HG03175 (cell line): ENCODE data around the gene GBE1.
A peak's percentile ranks its signal among the peaks of the same experiment; 100 is the strongest.
"Not testable (repeated sequence)": the region's sequence is repeated elsewhere in the genome, so short reads cannot be mapped to it uniquely, and the experiment has no call there.

Source experiments
- ATAC-seq: cut with Tn5 transposase; IDR thresholded peaks from one replicate; pipeline ENCODE4 v1.9.1; 2021; ENCODE audit warnings: mild to moderate bottlenecking, moderate library complexity; ENCODE audit not compliant: unreplicated experiment

Gene GBE1

DNA sequence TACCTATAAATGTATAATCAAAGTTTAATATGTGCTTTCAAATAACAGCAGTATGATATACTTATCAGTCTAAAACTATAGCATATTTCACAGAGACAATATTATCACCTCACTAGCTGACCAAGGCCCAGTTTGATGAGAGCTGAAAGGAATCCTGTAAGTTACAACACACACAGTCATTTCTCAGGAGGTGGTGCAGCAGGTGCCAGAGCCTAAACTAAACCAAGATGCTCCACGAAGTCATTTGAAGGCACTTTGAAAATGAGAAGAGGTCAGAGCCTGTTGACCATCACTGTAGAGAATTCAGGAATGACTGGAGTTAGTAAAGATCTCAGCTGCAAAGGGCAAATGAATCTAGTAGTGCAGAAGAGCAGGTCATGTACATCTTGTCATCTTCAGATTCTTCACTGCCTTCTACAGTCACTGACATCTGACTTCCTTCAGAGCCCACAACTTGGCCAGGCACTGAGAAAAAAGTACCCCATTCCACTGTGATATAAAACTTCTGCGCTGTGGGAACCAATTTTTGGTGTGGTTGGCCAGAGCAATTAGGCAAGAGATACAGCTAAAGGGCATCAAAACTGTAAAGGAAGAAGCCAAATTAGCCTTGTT lies 7.9 kb downstream of the GBE1 start:
- peak; percentile 46 for ATAC-seq

DNA sequence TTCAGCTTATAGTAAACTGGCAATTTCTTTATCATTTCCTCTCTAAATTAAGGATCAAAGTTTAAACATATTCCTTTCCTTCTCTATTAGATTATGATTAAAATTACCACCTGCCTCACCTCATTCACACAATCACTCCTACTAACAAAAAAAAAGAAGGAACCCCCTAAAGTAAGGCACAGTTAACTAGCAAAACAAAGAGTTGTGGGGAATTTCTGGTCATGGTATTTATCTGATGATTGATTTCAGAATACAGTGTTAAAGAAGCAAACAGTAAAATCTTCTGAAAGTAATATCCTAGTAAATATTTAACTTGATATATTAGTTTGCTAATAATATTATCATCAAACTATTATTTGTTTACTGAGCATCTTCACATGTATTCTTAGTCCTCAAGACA lies 8.8 kb downstream of the GBE1 start:
- ATAC-seq: no peak

DNA sequence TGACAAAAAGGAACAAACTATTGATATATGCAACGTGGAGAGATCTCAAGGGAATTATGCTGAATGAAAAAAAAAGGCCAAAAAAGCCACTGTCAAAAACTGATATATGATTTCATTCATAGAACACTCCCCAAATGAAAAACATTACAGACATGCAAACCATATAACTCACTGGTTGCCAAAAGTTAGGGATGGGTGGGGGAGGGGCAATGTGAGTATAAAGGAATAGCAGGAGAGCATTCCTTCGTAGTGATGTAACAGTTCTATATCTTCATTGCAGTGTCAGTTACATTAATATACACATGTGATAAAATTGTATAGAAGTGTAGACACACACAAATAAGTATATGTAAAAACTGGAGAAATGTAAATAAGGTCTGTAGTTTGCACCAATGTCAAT lies 12.2 kb downstream of the GBE1 start:
- no peak for ATAC-seq

DNA sequence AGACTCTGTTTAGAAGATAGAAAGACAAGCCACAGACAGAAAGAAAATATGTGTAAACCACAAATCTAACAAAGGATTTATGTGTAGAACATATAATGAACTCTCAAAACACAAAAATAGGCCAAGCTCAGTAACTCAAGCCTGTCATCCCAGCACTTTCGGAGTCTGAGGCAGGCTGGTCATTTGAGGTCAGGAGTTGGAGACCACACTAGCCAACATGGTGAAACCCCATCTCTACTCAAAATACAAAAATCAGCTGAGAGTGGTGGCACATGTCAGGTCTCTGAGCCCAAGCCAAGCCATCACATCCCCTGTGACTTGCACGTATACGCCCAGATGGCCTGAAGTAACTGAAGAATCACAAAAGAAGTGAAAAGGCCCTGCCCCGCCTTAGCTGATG lies 14.2 kb downstream of the GBE1 start:
- ATAC-seq: not testable (repeated sequence)

DNA sequence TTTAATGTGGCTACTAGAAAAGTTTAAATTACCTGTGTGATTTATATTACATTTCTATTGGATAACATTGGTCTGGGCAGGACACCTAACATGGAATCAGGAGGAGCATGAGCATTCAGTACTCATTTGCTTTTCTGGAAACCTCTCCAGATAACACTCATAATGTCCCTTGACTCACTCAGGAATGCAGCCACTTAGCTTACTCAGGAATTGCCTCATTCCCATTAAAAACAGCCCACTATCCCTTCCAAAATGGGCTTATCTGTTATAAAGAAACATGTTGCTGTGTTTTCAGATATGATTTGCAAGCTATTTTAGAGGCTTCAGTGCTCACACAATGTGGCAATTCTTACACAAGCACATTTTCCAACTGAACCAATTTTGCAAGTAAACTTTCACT lies 17.1 kb downstream of the GBE1 start:
- no peak for ATAC-seq

DNA sequence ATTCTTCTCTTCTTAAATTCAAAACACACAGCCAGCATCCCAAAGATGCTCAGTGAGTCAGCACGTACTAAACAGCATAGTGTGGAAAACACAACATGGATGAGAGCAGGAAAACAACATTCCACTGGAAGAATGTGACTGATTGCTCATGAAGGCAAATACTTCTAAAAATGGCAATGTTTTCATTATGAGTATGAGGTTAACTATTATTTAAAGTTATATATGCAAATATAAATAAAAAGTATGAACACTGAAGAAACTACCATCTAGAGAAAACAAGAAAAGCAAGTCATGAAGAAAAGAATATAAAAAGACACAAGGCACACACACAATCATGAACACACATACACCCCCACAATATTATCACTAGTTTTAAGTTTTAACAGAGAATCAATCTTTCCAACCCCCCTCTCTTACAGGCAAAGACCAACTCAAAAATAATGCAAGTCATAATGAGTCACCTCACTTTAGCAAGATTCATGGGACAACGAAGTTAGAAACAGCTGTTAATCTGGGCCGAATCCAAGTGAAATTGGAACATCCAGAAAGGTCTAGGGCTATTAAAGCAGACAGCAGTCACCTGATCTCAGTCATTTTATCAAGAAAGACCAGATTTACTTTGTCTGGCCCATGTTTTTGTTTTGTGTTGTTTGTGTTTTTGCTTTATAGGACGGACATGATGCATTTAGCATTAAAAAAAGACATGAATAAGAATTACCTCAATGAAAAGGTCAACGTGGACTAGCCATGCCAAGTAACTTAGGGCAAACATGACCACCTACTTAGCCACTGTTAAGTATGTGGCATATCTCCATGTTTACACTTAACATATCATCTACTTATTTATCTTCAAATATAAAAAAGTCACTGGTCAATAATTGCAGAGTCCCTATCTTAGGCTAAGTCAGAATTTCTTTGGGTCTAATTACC lies 18.1 kb downstream of the GBE1 start:
- no peak for ATAC-seq

DNA sequence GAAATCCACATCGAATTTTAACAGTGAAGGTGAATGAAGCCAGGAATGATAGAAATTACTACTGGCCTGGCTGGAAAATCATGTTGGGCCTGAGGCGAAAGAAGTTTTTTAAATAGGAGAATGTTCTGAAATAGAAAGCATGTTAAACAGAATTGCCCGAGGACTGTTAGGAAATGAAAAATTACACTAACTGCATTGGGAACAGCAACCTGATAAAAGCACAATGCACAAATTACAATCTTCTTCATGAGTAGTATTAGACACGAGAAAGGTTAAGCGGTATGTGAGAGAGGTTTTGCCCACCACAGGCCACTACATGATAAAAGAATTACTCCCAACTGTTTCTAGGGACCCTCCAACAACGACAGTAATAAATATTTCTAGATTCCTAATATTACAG lies 18.9 kb downstream of the GBE1 start:
- ATAC-seq: no peak

DNA sequence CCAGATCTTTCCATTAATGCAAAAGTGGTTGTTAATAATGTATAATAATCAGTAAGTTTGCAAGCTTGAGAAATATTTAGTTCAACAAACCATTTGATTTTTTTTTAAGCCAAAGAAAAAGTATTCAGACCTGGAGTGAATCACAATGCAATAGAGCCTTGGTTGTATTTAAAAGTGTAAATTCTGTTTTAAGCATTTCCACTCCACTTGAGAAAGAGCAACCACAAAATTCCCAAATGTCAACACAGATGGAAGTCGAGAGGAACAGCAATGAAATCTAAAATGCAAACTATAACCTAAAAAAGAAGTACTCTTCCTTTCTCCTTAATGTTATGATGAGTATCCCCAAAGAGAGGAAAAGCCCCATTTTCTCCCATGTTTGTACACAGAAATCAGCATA lies 20.2 kb downstream of the GBE1 start:
- ATAC-seq: no peak

DNA sequence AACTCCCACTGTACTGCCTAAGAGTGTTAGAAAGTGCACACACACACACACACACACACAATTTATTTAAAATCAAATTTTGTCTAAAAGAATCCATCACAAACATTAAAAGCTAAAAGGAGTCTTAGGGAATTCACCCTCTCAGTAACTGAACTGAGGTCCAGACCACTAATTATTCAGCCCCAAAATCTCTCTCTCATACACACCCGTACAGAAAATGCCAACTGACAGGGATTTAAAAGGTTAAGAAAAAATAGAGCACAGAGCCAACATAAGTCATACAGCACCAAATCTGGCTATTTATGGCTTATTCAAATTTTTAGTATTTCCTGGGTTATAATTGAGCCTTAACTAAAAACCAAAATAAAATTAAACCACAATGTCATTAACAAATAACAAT lies 20.7 kb downstream of the GBE1 start:
- ATAC-seq: no peak

DNA sequence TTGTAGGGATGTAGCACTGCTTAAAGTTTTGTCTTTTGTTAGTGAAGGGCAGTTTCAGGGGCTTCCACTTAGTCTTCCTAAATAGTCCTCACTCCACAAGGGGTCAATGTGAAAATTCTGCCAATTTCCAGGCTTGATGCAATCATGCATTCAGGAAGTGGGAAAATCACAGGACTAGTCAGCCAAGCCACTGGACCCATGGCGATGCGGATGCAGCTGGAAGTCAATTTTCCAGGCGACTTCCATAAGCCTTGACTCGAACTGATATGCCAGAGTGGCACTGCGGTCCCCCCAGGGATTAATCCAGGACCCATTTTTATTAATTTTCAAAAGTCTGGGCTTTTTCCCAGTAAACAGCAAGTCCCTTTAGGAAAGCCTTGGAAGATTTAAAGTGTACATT lies 26.1 kb downstream of the GBE1 start:
- ATAC-seq: no peak

DNA sequence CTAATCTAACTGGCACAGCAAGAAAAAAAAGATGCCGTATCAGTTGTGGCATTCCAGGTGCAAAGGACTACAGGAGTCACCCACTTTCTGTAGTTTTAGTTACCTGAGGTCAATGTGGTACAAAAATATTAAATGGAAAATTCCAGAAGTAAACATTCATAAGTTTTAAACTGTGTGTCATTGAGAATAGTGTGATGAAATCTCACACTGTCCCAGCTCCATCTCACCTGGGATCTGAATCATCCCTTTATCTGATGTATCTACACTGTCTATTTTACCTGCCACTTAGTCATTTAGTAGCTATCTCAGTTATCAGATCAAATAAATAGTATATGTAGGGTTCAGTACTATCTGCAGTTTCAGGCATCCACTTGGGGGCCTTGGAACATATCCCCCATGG lies 26.7 kb downstream of the GBE1 start:
- no peak for ATAC-seq

DNA sequence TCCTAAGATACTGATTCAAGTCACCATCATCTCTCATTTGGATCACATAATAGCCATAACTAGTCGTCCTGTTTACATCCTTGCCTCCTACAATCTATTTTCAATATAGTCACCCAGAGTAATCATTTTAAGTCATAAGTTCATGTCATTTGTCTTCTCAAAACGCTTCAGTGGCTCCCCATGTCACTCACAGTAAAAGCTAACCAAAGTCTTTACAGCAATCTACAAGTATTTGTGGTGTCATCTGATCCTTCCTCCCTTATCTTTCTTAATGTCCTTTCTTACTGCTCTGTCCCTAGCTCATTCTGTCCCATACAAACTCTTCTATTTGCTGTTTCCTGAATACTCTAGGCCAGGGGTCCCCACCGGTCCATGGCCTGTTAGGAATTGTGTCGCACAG lies 28.8 kb downstream of the GBE1 start:
- ATAC-seq: no peak

DNA sequence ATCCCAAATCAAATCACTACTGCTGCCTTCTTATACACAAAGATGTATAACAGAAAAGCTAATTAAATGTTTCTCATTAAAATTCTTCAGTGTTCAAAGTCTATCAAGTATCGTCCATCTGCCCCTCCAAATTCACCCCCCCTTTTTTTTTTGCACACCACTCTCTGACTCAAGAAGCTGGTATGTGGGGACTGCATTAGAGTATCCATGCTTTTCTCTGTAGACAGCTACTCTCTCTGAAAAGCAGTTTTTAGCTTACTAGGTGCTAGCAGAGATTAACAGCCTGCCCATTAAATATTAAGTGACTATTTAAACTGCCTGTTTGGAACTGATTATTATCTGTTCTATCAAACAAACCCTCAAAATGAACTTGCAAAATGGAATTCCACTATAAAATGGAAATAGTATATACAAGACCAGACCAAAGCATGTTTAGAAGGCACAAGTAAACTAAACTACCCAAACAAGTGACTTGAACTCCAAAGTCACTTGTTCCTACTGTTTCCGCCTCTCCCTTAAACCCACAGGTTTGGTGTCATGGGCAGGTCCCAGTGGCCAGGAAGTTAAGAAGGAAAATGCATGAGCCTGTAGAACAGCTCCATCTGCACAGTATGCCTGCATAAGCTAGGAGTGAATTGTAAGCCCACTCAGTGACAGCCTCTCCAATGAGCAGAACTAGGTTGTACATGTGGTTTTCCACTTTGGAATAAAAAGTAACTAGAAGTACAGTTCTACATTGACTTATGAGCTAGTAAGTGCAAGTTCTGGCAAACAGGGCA lies 32.5 kb downstream of the GBE1 start:
- no peak for ATAC-seq

DNA sequence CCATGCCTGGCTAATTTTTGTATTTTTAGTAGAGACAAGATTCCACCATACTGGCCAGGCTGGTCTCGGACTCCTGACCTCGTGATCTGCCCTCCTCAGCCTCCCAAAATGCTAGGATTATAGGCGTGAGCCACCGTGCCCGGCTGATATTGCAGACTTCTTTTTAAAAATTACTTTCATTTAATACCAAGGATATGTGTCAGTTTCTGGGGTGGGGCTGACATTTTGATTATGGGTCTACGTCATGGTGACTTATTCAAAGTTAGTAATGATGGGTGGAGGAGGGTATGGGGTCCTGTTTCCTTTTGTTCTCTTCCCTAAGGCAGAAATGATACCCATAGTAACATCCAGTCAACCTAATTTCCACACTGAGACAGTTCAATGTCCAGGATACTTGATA lies 34.7 kb downstream of the GBE1 start:
- ATAC-seq: no peak

DNA sequence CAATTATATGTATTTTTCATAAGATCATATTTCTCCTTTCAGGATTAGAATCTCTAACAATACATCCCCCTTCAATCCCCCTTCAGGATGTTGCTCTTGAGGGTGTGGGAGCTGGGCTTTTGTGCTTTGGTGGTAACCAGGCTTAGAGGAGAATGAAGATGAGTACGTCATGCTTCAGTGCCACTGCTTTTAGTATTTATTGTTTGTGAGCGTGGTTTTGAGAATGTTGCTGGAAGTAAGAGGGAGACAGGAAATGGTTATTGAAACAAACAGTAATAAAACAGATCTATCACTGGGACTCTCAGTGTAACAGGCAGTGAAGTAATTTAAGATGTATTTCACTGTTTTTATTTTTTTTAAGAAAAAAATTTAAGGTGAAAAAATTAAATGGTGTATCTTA lies 35.3 kb downstream of the GBE1 start:
- no peak for ATAC-seq

DNA sequence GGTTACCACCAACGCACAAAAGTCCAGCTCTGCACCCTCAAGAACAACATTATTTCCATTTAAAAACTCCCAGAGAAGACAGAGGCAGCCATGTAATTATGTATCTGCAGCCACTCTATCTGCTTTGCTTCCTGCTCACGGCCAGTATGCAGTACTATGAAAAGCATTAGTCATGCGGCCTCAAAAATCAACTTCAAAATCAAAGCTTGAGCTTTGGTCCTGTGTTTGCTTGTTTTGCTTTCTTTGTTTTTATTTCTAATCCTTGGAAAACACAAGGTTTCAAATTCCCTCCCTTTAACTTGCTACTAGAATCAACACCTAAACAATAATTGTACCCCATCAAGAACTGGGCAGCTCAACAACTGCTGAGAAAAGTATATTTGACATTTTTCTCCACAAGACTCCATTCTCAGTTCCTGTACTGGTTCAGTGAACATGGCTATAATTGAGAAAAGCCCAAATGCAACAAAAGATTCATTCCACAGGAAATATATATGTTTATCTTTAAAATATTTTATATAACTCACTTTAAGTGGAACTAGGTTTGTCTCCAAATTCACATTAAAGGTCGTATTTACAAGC lies 37.6 kb downstream of the GBE1 start:
- ATAC-seq: no peak

DNA sequence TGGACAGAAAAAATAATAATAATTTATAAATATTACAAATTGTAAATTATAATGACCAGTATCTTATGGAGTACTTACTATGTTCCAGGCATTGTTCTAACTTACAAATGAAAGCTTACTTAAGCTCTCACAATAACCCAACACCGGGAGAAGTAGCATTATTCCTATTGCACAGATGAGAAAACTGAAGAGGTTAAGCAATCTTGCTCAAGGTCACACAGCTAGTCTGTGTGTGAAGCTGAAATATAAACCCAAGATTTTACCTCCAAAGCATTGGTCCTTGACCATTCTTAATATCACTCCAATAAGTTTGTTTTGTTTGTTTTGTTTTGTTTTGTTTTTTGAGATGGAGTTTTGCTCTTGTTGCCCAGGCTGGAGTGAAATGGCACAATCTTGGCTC lies 43.1 kb downstream of the GBE1 start:
- no peak for ATAC-seq

DNA sequence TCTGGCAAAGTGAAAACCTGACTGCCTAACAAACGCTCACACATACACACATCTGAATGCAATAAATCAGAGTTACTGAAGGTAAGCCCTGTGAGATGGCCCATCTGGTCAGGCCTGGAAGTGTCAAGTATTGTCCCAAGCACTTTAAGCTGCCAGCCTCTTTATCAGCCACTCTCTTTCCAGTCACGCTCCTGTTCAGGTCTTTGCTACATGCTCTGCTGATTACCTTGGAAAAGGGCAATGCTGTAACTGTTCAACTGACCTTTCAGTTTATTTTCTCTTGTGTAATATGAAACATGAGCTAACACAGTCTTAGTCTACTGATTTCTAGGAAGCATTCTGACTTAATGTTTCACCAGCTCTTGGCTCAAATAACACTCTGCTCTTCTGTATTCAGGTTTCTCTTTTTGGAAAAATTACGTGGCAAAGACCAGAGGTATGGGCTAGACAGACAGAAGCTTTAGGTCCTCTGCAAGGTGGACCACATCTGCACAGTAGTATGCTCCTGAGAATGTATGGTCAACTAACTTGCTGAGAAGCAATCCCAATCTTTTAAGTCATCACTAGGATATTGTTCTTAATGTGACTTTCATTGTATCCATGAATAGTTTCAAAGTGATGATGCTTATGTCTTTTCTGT lies 44.5 kb downstream of the GBE1 start:
- ATAC-seq: no peak

DNA sequence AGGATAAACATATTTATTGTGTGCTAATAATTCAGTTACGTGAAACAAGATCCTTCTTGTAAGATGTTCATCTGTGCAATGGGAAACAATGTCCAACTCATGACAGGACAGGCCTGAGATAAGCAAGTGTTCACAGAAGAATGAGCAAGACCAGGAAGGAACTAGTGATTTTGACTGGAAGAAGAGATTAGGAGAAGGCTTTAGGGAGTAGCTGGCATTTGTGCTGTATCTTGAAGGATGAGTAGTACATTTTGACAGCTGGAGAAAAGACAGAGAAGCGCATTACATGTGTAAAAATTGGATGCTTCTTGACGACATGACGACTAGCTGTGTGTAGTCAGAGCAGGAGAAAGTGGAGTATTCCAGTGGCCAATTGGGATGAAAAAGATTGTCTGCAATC lies 48.4 kb downstream of the GBE1 start:
- ATAC-seq: no peak

DNA sequence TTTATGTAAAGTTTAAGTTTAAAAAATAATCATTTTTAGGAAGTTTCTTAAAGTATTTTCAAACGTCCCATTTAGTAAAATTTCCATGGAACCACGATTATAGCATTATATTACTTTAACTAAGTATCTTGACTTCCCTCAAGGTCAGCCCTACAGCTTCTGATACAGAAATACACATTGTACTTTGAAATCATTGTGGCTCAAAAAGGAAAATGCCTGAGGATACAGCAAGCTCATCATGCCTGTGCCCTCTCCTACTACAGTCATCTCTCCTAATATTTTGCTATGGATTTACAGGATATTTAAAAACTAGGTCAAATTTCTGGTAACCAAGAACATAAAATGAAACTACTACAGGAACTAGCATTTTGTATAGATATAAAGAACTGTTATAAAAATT lies 51.8 kb downstream of the GBE1 start:
- ATAC-seq: no peak

DNA sequence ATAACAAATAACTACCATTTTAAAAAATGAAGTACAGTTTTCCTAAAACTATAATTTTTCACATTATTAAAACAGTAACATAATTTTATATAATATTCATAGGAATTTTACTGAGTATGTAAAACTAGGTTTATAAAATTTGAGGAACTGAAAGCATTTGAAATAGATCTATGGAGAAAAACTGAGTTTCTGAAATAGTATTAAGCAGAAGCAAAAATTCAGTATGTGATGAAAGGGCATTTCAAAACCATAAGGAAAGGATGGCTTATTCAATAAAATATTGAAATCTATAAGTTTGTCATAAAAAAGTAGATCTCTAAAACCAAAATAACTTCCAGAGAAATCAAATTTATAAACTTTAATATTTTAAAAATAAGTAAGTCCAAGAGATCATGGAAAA lies 53.4 kb downstream of the GBE1 start:
- ATAC-seq: no peak
